ENCODE results near the gene CDKL2. TPM values are rescaled to one million over a fixed set of nuclear protein-coding genes. Genes with fewer than 3 reads are reported as not detected.

Gene CDKL2
- total RNA-seq, 1 donor from 2014 or later = 0.57 TPM

DNA sequence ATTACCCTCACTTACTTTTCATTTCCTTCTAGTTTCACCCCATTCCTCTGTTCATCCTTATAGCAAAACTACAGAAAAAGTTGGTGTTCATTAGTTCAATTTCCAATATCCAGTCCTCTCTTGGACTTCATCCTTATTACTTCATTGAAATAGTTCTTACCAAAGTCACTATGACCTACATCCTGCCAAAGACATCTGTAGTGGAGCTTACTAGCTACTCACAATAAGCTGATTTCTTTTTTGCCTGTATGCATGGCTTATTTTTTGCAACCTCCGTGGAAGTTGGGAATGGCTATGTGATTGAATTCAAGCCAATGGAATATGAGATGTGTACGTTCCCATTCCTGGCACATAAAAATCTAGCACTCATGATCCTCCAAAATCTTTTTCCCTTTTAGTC is 4.6 kb upstream of the CDKL2 start:
- Mint-ChIP-seq H3K27me3 (ENCODE audit: low read depth) (peaks cover 7% of the 10 kb centered on the region), H3K9me3 (no peaks in the 10 kb centered on the region), H3K27ac (no peak overlapping the region), H3K4me3 (ENCODE audit: low read depth) (no peak overlapping the region), H3K36me3 (ENCODE audit: low read depth) (peaks cover 4% of the 10 kb centered on the region), H3K4me1 (ENCODE audit: low read depth) (peaks cover 14% of the 10 kb centered on the region)
- no peak for DNase-seq (ENCODE audit: low spot score)
- intact Hi-C loops (cut with micrococcal nuclease) = no loop called here

DNA sequence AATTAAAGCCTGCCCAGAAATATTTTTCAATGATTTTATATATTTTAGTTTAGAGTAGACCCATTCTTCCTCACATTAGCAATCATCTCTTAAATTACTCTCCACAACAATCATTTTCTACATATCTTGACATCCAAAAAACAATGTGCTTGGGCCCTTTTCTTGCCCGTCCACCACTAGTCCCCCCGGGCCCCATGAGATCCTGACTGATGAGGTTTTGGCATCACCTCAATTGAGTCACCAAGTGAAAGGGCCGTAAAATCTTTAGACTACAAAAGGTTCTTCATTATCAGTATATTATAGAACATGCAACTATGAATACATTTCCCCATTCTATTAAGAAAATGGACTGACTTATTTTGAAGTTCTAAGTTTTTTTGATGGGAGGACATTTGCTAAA is 4.0 kb upstream of the CDKL2 start:
- intact Hi-C loops (cut with micrococcal nuclease) = no loop called here
- H3K27ac Mint-ChIP-seq = no peak overlapping the region

DNA sequence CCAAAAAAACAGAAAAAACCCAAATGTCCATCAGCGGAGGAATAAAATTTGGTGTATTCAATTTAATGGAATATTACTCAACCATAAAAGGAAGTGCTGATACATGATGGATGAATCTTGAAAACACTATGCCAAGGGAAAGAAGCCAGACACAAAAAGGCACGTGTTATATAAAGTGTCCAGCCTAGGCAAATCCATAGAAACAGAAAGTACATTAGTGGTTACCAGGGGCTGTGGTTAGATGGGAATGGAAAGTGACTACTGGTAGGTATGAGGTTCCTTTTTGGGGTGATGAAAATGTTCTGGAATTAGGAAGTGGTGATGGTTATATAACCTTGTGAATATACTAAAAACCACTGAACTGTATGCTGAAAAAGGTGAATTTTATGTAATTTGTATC is 3.5 kb upstream of the CDKL2 start:
- H3K4me3 Mint-ChIP-seq (ENCODE audit: low read depth) = no peak overlapping the region

More for the DNA sequence above, 4.0 kb upstream of the CDKL2 start:
- Mint-ChIP-seq H3K9me3 (no peaks in the 10 kb centered on the region), H3K27me3 (ENCODE audit: low read depth) (peaks cover 7% of the 10 kb centered on the region), H3K36me3 (ENCODE audit: low read depth) (no peaks in the 10 kb centered on the region), H3K4me1 (ENCODE audit: low read depth) (peaks cover 14% of the 10 kb centered on the region), H3K4me3 (ENCODE audit: low read depth) (no peak overlapping the region)
- no peak for DNase-seq (ENCODE audit: low spot score)

GRCh38 chr4:75630937-75631329 is 605 bp upstream of the CDKL2 start:
- intact Hi-C loops (cut with micrococcal nuclease) = loop anchor here (1.0 to 2.0 kb wide), 3 partner anchors 24 to 93 kb away; partner anchors contain the start of genes G3BP2 and USO1
- DNase-seq (ENCODE audit: low spot score) = no peak
- H3K27ac Mint-ChIP-seq = peak overlapping the region; percentile 56
- no peaks in the 10 kb centered on the region for H3K9me3 Mint-ChIP-seq
- peaks cover 7% of the 10 kb centered on the region for H3K27me3 Mint-ChIP-seq (ENCODE audit: low read depth)
- peaks cover 14% of the 10 kb centered on the region for H3K4me1 Mint-ChIP-seq (ENCODE audit: low read depth)
- peak overlapping the region; percentile 82 for H3K4me3 Mint-ChIP-seq (ENCODE audit: low read depth)
- no peaks in the 10 kb centered on the region for H3K36me3 Mint-ChIP-seq (ENCODE audit: low read depth)

More for the DNA sequence above, 3.5 kb upstream of the CDKL2 start:
- H3K4me1 Mint-ChIP-seq (ENCODE audit: low read depth) = peaks cover 14% of the 10 kb centered on the region
- intact Hi-C loops (cut with micrococcal nuclease) = no loop called here
- DNase-seq (ENCODE audit: low spot score) = no peak
- H3K27ac Mint-ChIP-seq = no peak overlapping the region
- H3K36me3 Mint-ChIP-seq (ENCODE audit: low read depth) = no peaks in the 10 kb centered on the region
- no peaks in the 10 kb centered on the region for H3K9me3 Mint-ChIP-seq
- peaks cover 7% of the 10 kb centered on the region for H3K27me3 Mint-ChIP-seq (ENCODE audit: low read depth)

- H3K27me3 Mint-ChIP-seq (ENCODE audit: low read depth) = peaks cover 5% of the 10 kb centered on the region
- intact Hi-C loops (cut with micrococcal nuclease) = no loop called here
- H3K4me3 Mint-ChIP-seq (ENCODE audit: low read depth) = peak overlapping the region; percentile 28
- no peaks in the 10 kb centered on the region for H3K36me3 Mint-ChIP-seq (ENCODE audit: low read depth)
- H3K27ac Mint-ChIP-seq = no peak overlapping the region
- H3K4me1 Mint-ChIP-seq (ENCODE audit: low read depth) = peaks cover 9% of the 10 kb centered on the region
- DNase-seq (ENCODE audit: low spot score) = no peak
- H3K9me3 Mint-ChIP-seq = no peaks in the 10 kb centered on the region
Measured at GRCh38 chr4:75629239-75629638, 1.1 kb downstream of the CDKL2 start.

- intact Hi-C loops (cut with micrococcal nuclease) = no loop called here
Measured at GRCh38 chr4:75623026-75623425, 7.3 kb downstream of the CDKL2 start.

DNA sequence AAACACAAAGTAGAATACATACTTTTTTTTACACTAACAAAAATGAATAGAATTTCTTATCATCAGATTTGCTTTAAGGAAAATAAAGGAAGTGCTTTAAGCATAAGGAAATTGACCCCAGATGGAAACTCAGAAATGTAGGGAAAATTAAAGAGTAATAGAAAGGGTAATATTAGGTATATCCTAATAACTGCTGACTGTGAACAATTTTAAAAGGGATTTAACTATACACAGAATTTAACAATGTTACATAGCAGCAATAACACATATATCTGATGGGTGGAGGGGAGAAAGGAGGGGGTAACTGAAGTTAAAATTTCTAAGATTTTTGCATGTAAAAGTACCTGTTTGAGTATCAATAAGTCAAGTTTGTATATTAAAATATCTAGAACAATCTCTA is 8.6 kb downstream of the CDKL2 start:
- Mint-ChIP-seq H3K9me3 (no peaks in the 10 kb centered on the region), H3K36me3 (ENCODE audit: low read depth) (no peaks in the 10 kb centered on the region), H3K27ac (no peak overlapping the region), H3K4me1 (ENCODE audit: low read depth) (no peaks in the 10 kb centered on the region), H3K27me3 (ENCODE audit: low read depth) (peaks cover 8% of the 10 kb centered on the region), H3K4me3 (ENCODE audit: low read depth) (no peak overlapping the region)
- intact Hi-C loops (cut with micrococcal nuclease) = no loop called here
- DNase-seq (ENCODE audit: low spot score) = no peak

More at GRCh38 chr4:75623026-75623425, 7.3 kb downstream of the CDKL2 start:
- H3K4me1 Mint-ChIP-seq (ENCODE audit: low read depth) = no peaks in the 10 kb centered on the region
- no peak overlapping the region for H3K4me3 Mint-ChIP-seq (ENCODE audit: low read depth)
- DNase-seq (ENCODE audit: low spot score) = no peak
- H3K9me3 Mint-ChIP-seq = no peaks in the 10 kb centered on the region
- no peak overlapping the region for H3K27ac Mint-ChIP-seq
- H3K27me3 Mint-ChIP-seq (ENCODE audit: low read depth) = peaks cover 8% of the 10 kb centered on the region
- no peaks in the 10 kb centered on the region for H3K36me3 Mint-ChIP-seq (ENCODE audit: low read depth)

DNA sequence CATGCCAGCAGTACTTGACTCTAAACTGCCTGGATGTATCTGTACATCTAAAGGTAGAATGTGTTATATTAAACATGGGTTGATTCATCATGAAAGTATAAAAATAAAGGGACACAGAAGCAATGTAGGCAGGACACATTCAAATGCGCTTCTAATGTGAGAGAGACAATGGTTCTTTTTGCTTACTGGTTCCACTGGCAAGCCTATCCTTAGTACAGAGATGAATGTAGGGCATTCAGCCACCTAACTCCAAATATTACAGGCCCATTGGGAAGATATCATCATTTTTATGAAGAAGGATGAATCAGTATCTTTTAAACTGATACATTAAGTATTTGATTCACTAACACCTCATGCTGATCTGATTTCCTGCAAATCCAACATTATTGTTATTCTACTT is 18.0 kb downstream of the CDKL2 start:
- no peaks in the 10 kb centered on the region for H3K36me3 Mint-ChIP-seq (ENCODE audit: low read depth)
- no peak overlapping the region for H3K27ac Mint-ChIP-seq
- intact Hi-C loops (cut with micrococcal nuclease) = no loop called here
- H3K27me3 Mint-ChIP-seq (ENCODE audit: low read depth) = peaks cover 2% of the 10 kb centered on the region
- no peak overlapping the region for H3K4me3 Mint-ChIP-seq (ENCODE audit: low read depth)
- no peaks in the 10 kb centered on the region for H3K9me3 Mint-ChIP-seq
- no peak for DNase-seq (ENCODE audit: low spot score)
- no peaks in the 10 kb centered on the region for H3K4me1 Mint-ChIP-seq (ENCODE audit: low read depth)

GRCh38 chr4:75605928-75606327 is 24.4 kb downstream of the CDKL2 start:
- H3K9me3 Mint-ChIP-seq = no peaks in the 10 kb centered on the region
- H3K4me3 Mint-ChIP-seq (ENCODE audit: low read depth) = no peak overlapping the region
- peaks cover 3% of the 10 kb centered on the region for H3K4me1 Mint-ChIP-seq (ENCODE audit: low read depth)
- no peaks in the 10 kb centered on the region for H3K27me3 Mint-ChIP-seq (ENCODE audit: low read depth)
- H3K36me3 Mint-ChIP-seq (ENCODE audit: low read depth) = no peaks in the 10 kb centered on the region
- intact Hi-C loops (cut with micrococcal nuclease) = no loop called here
- no peak overlapping the region for H3K27ac Mint-ChIP-seq
- DNase-seq (ENCODE audit: low spot score) = no peak

DNA sequence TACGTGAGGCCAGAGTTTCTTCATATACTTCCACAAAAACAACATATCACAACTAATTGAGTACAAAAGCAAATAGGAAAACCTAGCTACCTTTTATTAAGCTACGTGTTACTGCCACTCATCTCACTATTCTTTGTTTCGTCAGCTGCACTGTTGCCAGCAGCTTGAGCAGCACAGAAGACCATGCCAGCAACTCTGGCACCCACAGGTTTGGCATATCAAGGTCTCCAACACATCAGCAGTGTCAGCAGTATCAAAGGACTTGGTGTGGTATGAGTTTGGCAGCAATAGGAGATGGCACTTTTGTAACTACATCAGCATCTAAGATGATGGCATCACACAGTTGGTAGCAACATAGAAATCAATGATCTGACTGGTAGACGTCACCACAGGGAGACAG is 30.7 kb downstream of the CDKL2 start:
- H3K36me3 Mint-ChIP-seq (ENCODE audit: low read depth) = no peaks in the 10 kb centered on the region
- no peak overlapping the region for H3K27ac Mint-ChIP-seq
- no peak for DNase-seq (ENCODE audit: low spot score)
- H3K9me3 Mint-ChIP-seq = no peaks in the 10 kb centered on the region
- H3K4me1 Mint-ChIP-seq (ENCODE audit: low read depth) = peaks cover 2% of the 10 kb centered on the region
- H3K4me3 Mint-ChIP-seq (ENCODE audit: low read depth) = no peak overlapping the region
- intact Hi-C loops (cut with micrococcal nuclease) = no loop called here
- H3K27me3 Mint-ChIP-seq (ENCODE audit: low read depth) = peaks cover 4% of the 10 kb centered on the region

GRCh38 chr4:75598390-75598789 is 31.9 kb downstream of the CDKL2 start:
- DNase-seq (ENCODE audit: low spot score) = no peak
- Mint-ChIP-seq H3K27me3 (ENCODE audit: low read depth) (peaks cover 4% of the 10 kb centered on the region), H3K4me1 (ENCODE audit: low read depth) (peaks cover 2% of the 10 kb centered on the region), H3K4me3 (ENCODE audit: low read depth) (no peak overlapping the region), H3K27ac (no peak overlapping the region), H3K36me3 (ENCODE audit: low read depth) (no peaks in the 10 kb centered on the region), H3K9me3 (no peaks in the 10 kb centered on the region)
- intact Hi-C loops (cut with micrococcal nuclease) = no loop called here

DNA sequence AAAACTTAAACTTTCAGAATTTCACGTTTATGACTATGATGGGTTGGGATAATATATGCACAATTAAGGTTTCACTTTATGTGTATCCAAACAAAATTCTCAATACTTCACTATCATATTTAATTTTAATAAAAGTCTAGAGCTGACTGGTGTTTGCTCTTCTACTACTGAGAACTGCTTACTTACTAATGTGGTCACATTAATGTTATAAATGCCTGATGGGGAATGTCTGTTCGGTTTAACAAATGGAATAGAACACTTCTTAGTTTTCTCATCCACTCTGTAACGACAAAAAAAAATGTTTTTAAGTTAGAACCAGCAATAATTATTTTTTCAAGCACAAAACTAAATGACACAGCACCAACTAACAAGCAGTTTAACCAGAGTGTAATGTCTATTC is 34.3 kb downstream of the CDKL2 start:
- Mint-ChIP-seq H3K27me3 (ENCODE audit: low read depth) (peaks cover 6% of the 10 kb centered on the region), H3K27ac (no peak overlapping the region), H3K4me1 (ENCODE audit: low read depth) (peaks cover 2% of the 10 kb centered on the region), H3K36me3 (ENCODE audit: low read depth) (no peaks in the 10 kb centered on the region), H3K9me3 (no peaks in the 10 kb centered on the region), H3K4me3 (ENCODE audit: low read depth) (no peak overlapping the region)
- DNase-seq (ENCODE audit: low spot score) = no peak
- intact Hi-C loops (cut with micrococcal nuclease) = no loop called here

DNA sequence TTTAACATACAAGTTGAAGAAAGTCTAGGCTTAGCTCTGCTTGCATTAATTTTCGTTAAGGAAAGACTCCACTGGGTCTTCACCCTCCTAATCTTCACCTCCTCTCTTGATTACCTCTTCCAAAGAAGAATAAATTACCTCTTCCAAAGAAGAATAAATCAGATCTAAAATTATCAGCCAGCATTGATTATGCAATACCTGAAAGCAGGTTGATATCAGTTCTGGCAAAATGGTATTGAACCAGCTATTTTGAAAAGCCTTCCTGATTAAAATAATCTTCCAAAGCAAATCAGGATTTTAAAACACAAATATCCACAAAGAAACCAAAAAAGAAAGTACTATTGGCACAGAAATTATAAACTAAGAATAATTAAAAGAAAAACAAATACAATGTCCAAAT is 36.9 kb downstream of the CDKL2 start:
- Mint-ChIP-seq H3K36me3 (ENCODE audit: low read depth) (no peaks in the 10 kb centered on the region), H3K9me3 (no peaks in the 10 kb centered on the region), H3K4me1 (ENCODE audit: low read depth) (peaks cover 2% of the 10 kb centered on the region), H3K4me3 (ENCODE audit: low read depth) (no peak overlapping the region), H3K27me3 (ENCODE audit: low read depth) (peaks cover 2% of the 10 kb centered on the region), H3K27ac (no peak overlapping the region)
- intact Hi-C loops (cut with micrococcal nuclease) = no loop called here
- no peak for DNase-seq (ENCODE audit: low spot score)

DNA sequence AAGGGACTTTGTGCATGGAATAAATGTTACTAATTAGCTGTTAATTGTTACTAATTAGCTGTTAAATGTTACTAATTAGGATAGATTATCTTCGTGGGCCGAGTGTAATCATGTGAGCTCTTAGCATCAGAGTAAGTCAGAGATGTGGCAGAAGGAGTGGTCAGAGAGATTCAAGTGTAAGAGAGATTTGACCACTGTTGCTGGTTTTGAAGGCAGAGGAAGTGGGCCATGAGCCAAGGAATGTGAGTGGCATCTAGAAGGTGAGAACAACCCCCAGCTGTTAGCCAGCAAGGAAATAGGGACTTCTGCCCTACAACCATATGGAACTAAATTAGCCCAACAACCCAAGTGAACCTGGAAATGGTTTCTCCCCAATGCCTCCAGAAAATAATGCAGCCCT is 46.3 kb downstream of the CDKL2 start:
- H3K4me1 Mint-ChIP-seq (ENCODE audit: low read depth) = no peaks in the 10 kb centered on the region
- peaks cover 4% of the 10 kb centered on the region for H3K9me3 Mint-ChIP-seq
- no peak overlapping the region for H3K27ac Mint-ChIP-seq
- DNase-seq (ENCODE audit: low spot score) = no peak
- intact Hi-C loops (cut with micrococcal nuclease) = no loop called here
- no peak overlapping the region for H3K4me3 Mint-ChIP-seq (ENCODE audit: low read depth)
- no peaks in the 10 kb centered on the region for H3K36me3 Mint-ChIP-seq (ENCODE audit: low read depth)
- H3K27me3 Mint-ChIP-seq (ENCODE audit: low read depth) = peaks cover 24% of the 10 kb centered on the region

Measured in activated T-helper 2 cell treated with anti-CD3 and anti-CD28 coated beads, Interferon-gamma antibody, Interleukin-2, Interleukin-4, amounts not matched to agents 10 μg/mL and 5 μg/mL and 100 μg/mL, durations not matched to agents 14 hours and 24 hours and 36 hours (primary cell).